Spleen (tissue), 11 donors: Measurements from ENCODE around the gene CPA5. TPM values are rescaled to one million over a fixed set of nuclear protein-coding genes. Genes with fewer than 3 reads are reported as not detected.

ENCODE experiments used
- DNase-seq: peaks from one replicate; pipeline ENCODE4 v3.0.0-alpha.2; 2020
- H3K27ac ChIP-seq, 8 donors: fragments of 200-600 bp; sonication (generic) in 7 of 8; 1 replicate in 4 of 8; 2 replicates in 4 of 8; pipeline versions ENCODE4 v1.5.0 to v1.8.0; 2016 to 2021; ENCODE audit warnings: inconsistent platforms in 4 of 8, mild to moderate bottlenecking in 4 of 8, moderate library complexity in 1 of 8
- H3K27me3 ChIP-seq, 7 donors: fragments of 200-600 bp; sonication (generic) in 6 of 7; replicated peaks in 1 of 7; 1 replicate in 4 of 7; 2 replicates in 3 of 7; pipeline versions ENCODE4 v1.5.0 to v1.8.0; 2016 to 2021; ENCODE audit warnings: inconsistent platforms in 3 of 7, mild to moderate bottlenecking in 1 of 7
- H3K36me3 ChIP-seq, 6 donors: fragments of 200-600 bp; sonication (generic) in 5 of 6; 1 replicate in 4 of 6; 2 replicates in 2 of 6; pipeline versions ENCODE4 v1.5.0 to v1.8.0; 2016 to 2021; ENCODE audit warnings: inconsistent platforms in 2 of 6
- H3K4me1 ChIP-seq, 6 donors: fragments of 200-600 bp; sonication (generic) in 5 of 6; 1 replicate in 3 of 6; 2 replicates in 3 of 6; pipeline versions ENCODE4 v1.5.0 to v1.8.0; 2016 to 2021; ENCODE audit warnings: inconsistent platforms in 3 of 6
- H3K4me3 ChIP-seq, 8 donors: fragments of 200-600 bp; sonication (generic) in 7 of 8; 1 replicate in 4 of 8; 2 replicates in 4 of 8; pipeline versions ENCODE4 v1.5.0 to v1.8.0; 2016 to 2021; ENCODE audit warnings: inconsistent platforms in 4 of 8, mild to moderate bottlenecking in 4 of 8, moderate library complexity in 2 of 8
- H3K9me3 ChIP-seq, 8 donors: fragments of 200-600 bp; sonication (generic) in 7 of 8; 1 replicate in 4 of 8; 2 replicates in 4 of 8; pipeline versions ENCODE4 v1.5.0 to v1.8.0; 2016 to 2021; ENCODE audit warnings: inconsistent platforms in 4 of 8
- POLR2A ChIP-seq, 3 donors: fragments of 450-650 bp; IDR thresholded peaks; one replicate each; pipeline ENCODE4 v1.5.1; 2017; ENCODE audit warnings: antibody characterized with exemption in 3 of 3, mild to moderate bottlenecking in 1 of 3
- POLR2AphosphoS5 ChIP-seq, 3 donors: sonication (generic); formaldehyde crosslinking; IDR thresholded peaks; one replicate each; pipeline ENCODE4 v1.5.1; 2017; ENCODE audit warnings: antibody characterized with exemption in 3 of 3
- WGBS, 5 donors: extraction: QIAGEN DNeasy Blood & Tissue Kit in 3 of 5; methylation state at CpG; one replicate each; pipeline versions ENCODE4 v1.1.5 to v1.1.7; 2013 to 2018; 5-methylcytosine and 5-hydroxymethylcytosine counted together
- intact Hi-C: fragments of 100-400 bp; cut with DNase I; formaldehyde crosslinking; loops from one replicate; pipeline ENCODE4 v1.15.0; 2023; ENCODE audit warnings: low total_unique reads
- polyA plus RNA-seq, 3 donors: library from polyadenylated mRNA; stranded (reverse); fragments of 200-250 nt; gene quantifications; one replicate each; pipeline ENCODE4 v1.2.1, GENCODE V29; 2013
- total RNA-seq, 7 donors: library from RNA; depleted of rRNA in 3 of 7; stranded (reverse); fragments of >200 nt in 3 of 7; fragmentation: NEBNext Ultra II Directional in 4 of 7; extraction: Animal tissue kit (Norgen Biotek cat#: 25700) in 4 of 7; gene quantifications; one replicate each; pipeline versions ENCODE4 v1.1.0 to v1.2.1, GENCODE V29; 2016 to 2021
- TF ChIP-seq, protein P1 (sequence below), 11 experiments: fragments of 200-600 bp in 7 of 11; fragments of 450-650 bp in 4 of 11; sonication (generic) in 4 of 11; IDR thresholded peaks in 8 of 11; conservative IDR thresholded peaks in 3 of 11; 1 replicate in 7 of 11; 2 replicates in 4 of 11; pipeline versions ENCODE4 v1.4.0 to v1.8.0; 2016 to 2021; ENCODE audit warnings: antibody characterized with exemption in 11 of 11, inconsistent platforms in 4 of 11, mild to moderate bottlenecking in 1 of 11
- donor health status: healthy with polysubstance abuse.
- donor health status: DM: no; HTN: no; CAD: no; lungs with moderate emphysema.
- donor health status: DM: no; HTN: no; CAD: no.
- donor health status: Bipolar disorder and iron deficiency.
- donor health status: healthy.
- donor health status: DM: no; HTN: no; CAD: no.
- donor health status: DM: yes; HTN: yes; CAD: no.

CPA5 gene
- total and polyA plus RNA-seq, 10 donors = 0.26 to 3.6 (median 0.45) TPM; not detected in 6

DNA sequence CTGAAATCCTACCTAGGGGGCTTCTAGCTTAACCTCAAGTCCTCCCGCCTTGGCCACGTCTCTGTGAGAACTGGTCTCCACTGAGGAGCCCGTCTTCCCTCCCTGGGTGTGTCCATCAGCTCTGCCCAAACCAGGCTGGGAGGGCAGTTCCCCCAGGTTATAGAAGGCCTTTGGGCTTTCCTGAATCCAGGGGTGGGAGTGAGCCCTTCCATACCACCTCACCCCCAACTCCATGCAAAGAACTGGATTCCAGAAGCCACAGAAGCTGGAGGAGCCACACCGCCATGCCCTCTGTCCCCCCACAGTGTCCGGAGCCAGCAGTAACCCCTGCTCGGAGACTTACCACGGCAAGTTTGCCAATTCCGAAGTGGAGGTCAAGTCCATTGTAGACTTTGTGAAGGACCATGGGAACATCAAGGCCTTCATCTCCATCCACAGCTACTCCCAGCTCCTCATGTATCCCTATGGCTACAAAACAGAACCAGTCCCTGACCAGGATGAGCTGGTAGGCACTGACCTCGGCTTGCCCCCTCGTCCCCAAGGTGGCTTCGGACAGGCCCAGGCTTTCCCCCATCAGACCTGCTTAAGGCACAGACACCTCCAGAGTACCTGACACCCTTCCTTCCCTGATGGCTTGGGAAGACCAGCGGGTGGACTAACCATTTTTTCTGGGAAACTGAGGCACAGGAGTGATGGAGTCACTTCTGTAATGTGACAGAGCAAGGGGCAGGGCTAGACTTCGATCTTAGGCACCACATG, 40.4 kb downstream of the CPA5 start:
- Histone ChIP-seq H3K36me3 (no peaks in the 10 kb centered on the region), H3K9me3 (peaks cover 0 to 6% (median 0%) of the 10 kb centered on the region in 8 donors), H3K4me3 (no peak overlapping the region), H3K27me3 (no peaks in the 10 kb centered on the region), H3K4me1 (peaks cover 0 to 32% (median 9%) of the 10 kb centered on the region in 6 donors), H3K27ac (peak overlapping the region; percentile 35 to 88 (median 78))
- 80 to 92% (median 82%) methylated on average over 13 of the region's 13 CpGs for WGBS, 5 donors
- intact Hi-C loops = no loop called here
- no peak for DNase-seq
- no peak for TF ChIP-seq POLR2AphosphoS5 (IDR thresholded peaks at IDR 0.05)
- TF ChIP-seq, protein P1, sequence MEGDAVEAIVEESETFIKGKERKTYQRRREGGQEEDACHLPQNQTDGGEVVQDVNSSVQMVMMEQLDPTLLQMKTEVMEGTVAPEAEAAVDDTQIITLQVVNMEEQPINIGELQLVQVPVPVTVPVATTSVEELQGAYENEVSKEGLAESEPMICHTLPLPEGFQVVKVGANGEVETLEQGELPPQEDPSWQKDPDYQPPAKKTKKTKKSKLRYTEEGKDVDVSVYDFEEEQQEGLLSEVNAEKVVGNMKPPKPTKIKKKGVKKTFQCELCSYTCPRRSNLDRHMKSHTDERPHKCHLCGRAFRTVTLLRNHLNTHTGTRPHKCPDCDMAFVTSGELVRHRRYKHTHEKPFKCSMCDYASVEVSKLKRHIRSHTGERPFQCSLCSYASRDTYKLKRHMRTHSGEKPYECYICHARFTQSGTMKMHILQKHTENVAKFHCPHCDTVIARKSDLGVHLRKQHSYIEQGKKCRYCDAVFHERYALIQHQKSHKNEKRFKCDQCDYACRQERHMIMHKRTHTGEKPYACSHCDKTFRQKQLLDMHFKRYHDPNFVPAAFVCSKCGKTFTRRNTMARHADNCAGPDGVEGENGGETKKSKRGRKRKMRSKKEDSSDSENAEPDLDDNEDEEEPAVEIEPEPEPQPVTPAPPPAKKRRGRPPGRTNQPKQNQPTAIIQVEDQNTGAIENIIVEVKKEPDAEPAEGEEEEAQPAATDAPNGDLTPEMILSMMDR (IDR thresholded peaks at IDR 0.05 in 8 of 11, conservative IDR thresholded peaks at IDR 0.05 in 3 of 11) = no peak
- no peak for TF ChIP-seq POLR2A (IDR thresholded peaks at IDR 0.05)

DNA sequence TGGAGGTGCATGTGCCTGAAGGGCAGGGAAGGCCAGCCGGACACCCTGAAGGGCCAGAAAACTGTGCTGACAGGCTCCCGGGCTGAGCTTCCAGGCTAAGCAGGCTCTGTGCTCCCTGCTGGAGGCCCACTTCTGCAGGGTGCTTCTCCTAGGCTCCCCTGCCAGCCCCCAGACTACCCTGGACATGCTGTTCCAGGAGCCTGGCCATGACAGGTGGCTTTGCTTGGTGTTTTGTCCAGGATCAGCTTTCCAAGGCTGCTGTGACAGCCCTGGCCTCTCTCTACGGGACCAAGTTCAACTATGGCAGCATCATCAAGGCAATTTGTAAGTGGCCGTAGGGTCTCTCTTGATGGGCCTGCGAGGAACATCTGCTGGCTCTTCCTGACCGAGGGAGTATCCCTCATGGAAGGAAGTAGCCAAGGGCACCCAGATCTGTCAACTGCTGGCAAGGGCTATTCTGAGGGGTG, 41.0 kb downstream of the CPA5 start:
- Histone ChIP-seq H3K9me3 (peaks cover 0 to 6% (median 0%) of the 10 kb centered on the region in 8 donors), H3K4me1 (peaks cover 0 to 26% (median 5%) of the 10 kb centered on the region in 6 donors), H3K27ac (peak overlapping the region; percentile 32 to 88 (median 78)), H3K36me3 (no peaks in the 10 kb centered on the region), H3K27me3 (no peaks in the 10 kb centered on the region), H3K4me3 (no peak overlapping the region)
- 66 to 91% (median 77%) methylated on average over 2 to 6 of the region's 6 CpGs for WGBS, 5 donors
- intact Hi-C loops = no loop called here
- DNase-seq = peak; percentile 77
- TF ChIP-seq POLR2A (IDR thresholded peaks at IDR 0.05) = no peak
- TF ChIP-seq, protein P1 (IDR thresholded peaks at IDR 0.05 in 8 of 11, conservative IDR thresholded peaks at IDR 0.05 in 3 of 11) = no peak
- TF ChIP-seq POLR2AphosphoS5 (IDR thresholded peaks at IDR 0.05) = peak; percentile 47 to 80 (median 77)

DNA sequence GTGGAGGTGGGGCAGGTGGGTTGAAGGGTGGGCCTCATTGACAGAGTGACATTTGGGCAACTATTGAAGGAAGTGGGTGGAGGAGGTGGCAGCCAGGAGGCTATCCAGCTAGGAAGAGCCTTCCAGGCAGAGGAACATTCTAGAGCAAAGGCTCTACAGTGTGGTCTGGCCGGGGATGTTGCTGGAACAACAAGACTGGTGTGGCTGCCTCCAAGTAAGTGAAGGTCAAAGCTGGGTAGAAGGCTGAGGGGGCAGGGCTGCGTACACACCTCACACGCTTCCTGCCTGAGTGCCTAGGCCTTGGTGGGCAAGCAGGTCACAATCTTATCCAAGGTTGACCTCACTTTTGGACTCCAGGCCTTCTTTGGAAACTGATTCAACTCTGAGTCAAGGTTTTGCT, 42.3 kb downstream of the CPA5 start:
- TF ChIP-seq, protein P1 (IDR thresholded peaks at IDR 0.05 in 8 of 11, conservative IDR thresholded peaks at IDR 0.05 in 3 of 11) = no peak
- no peak for TF ChIP-seq POLR2A (IDR thresholded peaks at IDR 0.05)
- peak in 2 of 3 donors; percentile 32 to 64 for TF ChIP-seq POLR2AphosphoS5 (IDR thresholded peaks at IDR 0.05)
- Histone ChIP-seq H3K27ac (peak overlapping the region; percentile 15 to 88 (median 64)), H3K4me1 (peaks cover 0 to 22% (median 2%) of the 10 kb centered on the region in 6 donors), H3K36me3 (no peaks in the 10 kb centered on the region), H3K9me3 (peaks cover 0 to 6% (median 0%) of the 10 kb centered on the region in 8 donors), H3K4me3 (no peak overlapping the region), H3K27me3 (no peaks in the 10 kb centered on the region)
- intact Hi-C loops = no loop called here
- WGBS, 5 donors = 52 to 84% (median 75%) methylated on average over 3 of the region's 3 CpGs
- no peak for DNase-seq

DNA sequence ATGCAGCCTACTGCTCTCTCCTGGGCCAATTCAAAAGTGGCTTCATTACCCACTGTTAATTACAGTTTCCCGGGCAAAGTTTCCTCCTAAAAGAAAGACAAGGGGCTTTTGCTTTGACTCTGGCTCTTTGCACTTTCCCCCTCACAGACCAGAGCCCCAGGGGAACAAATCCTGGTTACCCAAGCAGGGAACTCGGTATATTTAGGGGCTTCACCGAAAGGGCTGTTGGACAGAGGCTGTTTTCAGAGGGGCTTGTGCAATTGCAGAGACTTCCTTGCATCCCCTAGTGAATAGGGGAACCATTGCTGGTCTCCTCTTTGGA, 42.7 kb downstream of the CPA5 start:
- 60 to 81% (median 71%) methylated on average over 3 of the region's 3 CpGs for WGBS, 5 donors
- no peaks in the 10 kb centered on the region for H3K27me3 ChIP-seq
- H3K36me3 ChIP-seq = no peaks in the 10 kb centered on the region
- TF ChIP-seq, protein P1 (IDR thresholded peaks at IDR 0.05 in 8 of 11, conservative IDR thresholded peaks at IDR 0.05 in 3 of 11) = no peak
- TF ChIP-seq POLR2AphosphoS5 (IDR thresholded peaks at IDR 0.05) = no peak
- TF ChIP-seq POLR2A (IDR thresholded peaks at IDR 0.05) = no peak
- peaks cover 0 to 22% (median 2%) of the 10 kb centered on the region in 6 donors for H3K4me1 ChIP-seq
- DNase-seq = no peak
- intact Hi-C loops = no loop called here
- peak overlapping the region in 7 of 8 donors; percentile 7 to 88 (median 74) for H3K27ac ChIP-seq
- peaks cover 0 to 6% (median 0%) of the 10 kb centered on the region in 8 donors for H3K9me3 ChIP-seq
- no peak overlapping the region for H3K4me3 ChIP-seq
